Gastroesophageal sphincter (tissue), 4 donors: ENCODE results near the gene CASP10. TPM values are rescaled to one million over a fixed set of nuclear protein-coding genes. Genes with fewer than 3 reads are reported as not detected.
A peak's percentile ranks its signal among the peaks of the same experiment; 100 is the strongest.

Experiments
- ATAC-seq: fragments of 150-250 bp; one replicate; pipeline ENCODE4 v1.9.1; 2016; ENCODE audit warnings: mild to moderate bottlenecking, moderate library complexity
- H3K27ac ChIP-seq, 4 donors: fragments of 200-600 bp; sonication (generic) in 3 of 4; 1 replicate in 3 of 4; 2 replicates in 1 of 4; pipeline ENCODE4 v1.5.1; 2016 to 2019
- H3K27me3 ChIP-seq: fragments of 200-600 bp; sonication (generic); one replicate; pipeline ENCODE4 v1.5.1; 2019
- H3K36me3 ChIP-seq, 2 donors: fragments of 200-600 bp; sonication (generic); one replicate each; pipeline ENCODE4 v1.5.1; 2019; ENCODE audit warnings: control low read depth in 1 of 2
- H3K4me1 ChIP-seq, 3 donors: fragments of 200-600 bp; sonication (generic); 1 replicate in 2 of 3; 2 replicates in 1 of 3; pipeline ENCODE4 v1.5.1; 2016 to 2019; ENCODE audit warnings: control low read depth in 2 of 3
- H3K4me3 ChIP-seq, 2 donors: fragments of 200-600 bp; sonication (generic); one replicate each; pipeline ENCODE4 v1.5.1; 2019; ENCODE audit warnings: mild to moderate bottlenecking in 1 of 2, moderate library complexity in 1 of 2
- H3K9me3 ChIP-seq, 3 donors: fragments of 200-600 bp; sonication (generic); one replicate each; pipeline ENCODE4 v1.5.1; 2017 to 2019; ENCODE audit warnings: control low read depth in 2 of 3
- EP300 ChIP-seq: sonication (generic); formaldehyde crosslinking; IDR thresholded peaks from one replicate; pipeline ENCODE4 v1.6.1; 2017; ENCODE audit warnings: antibody characterized with exemption, mild to moderate bottlenecking
- POLR2A ChIP-seq, 2 donors: fragments of 450-650 bp; IDR thresholded peaks; one replicate each; pipeline ENCODE4 v1.6.1; 2017; ENCODE audit warnings: antibody characterized with exemption in 2 of 2, mild to moderate bottlenecking in 2 of 2, moderate library complexity in 1 of 2
- POLR2AphosphoS5 ChIP-seq: sonication (generic); formaldehyde crosslinking; IDR thresholded peaks from one replicate; pipeline ENCODE4 v1.6.1; 2017; ENCODE audit warnings: antibody characterized with exemption
- WGBS, 2 donors: methylation state at CpG; one replicate each; pipeline ENCODE4 v1.1.5; 2018; ENCODE audit warnings: low coverage in 1 of 2; 5-methylcytosine and 5-hydroxymethylcytosine counted together
- total RNA-seq, 4 donors: library from RNA; depleted of rRNA; stranded (reverse); fragments of >200 nt; gene quantifications; one replicate each; pipeline ENCODE4 v1.1.0, GENCODE V29; 2016
- TF ChIP-seq, protein P1 (sequence below), 4 experiments: fragments of 200-600 bp in 2 of 4; fragments of 450-650 bp in 2 of 4; sonication (generic) in 1 of 4; IDR thresholded peaks; one replicate each; pipeline ENCODE4 v1.5.1; 2017 to 2019; ENCODE audit warnings: antibody characterized with exemption in 4 of 4, mild to moderate bottlenecking in 2 of 4, moderate library complexity in 2 of 4

CASP10 gene
- total RNA-seq, 4 donors from 2014 or later = 2.6 to 7.5 (median 6.3) TPM

GRCh38 chr2:201156640-201157039 is 26.3 kb upstream of the CASP10 start:
- WGBS, 2 donors = 0 to 14% methylated on average over 1 of the region's 1 CpG
- TF ChIP-seq EP300 (no peak), POLR2AphosphoS5 (no peak), POLR2A (IDR thresholded peaks at IDR 0.05) (no peak)
- TF ChIP-seq, protein P1, sequence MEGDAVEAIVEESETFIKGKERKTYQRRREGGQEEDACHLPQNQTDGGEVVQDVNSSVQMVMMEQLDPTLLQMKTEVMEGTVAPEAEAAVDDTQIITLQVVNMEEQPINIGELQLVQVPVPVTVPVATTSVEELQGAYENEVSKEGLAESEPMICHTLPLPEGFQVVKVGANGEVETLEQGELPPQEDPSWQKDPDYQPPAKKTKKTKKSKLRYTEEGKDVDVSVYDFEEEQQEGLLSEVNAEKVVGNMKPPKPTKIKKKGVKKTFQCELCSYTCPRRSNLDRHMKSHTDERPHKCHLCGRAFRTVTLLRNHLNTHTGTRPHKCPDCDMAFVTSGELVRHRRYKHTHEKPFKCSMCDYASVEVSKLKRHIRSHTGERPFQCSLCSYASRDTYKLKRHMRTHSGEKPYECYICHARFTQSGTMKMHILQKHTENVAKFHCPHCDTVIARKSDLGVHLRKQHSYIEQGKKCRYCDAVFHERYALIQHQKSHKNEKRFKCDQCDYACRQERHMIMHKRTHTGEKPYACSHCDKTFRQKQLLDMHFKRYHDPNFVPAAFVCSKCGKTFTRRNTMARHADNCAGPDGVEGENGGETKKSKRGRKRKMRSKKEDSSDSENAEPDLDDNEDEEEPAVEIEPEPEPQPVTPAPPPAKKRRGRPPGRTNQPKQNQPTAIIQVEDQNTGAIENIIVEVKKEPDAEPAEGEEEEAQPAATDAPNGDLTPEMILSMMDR (IDR thresholded peaks at IDR 0.05) = no peak
- Histone ChIP-seq H3K4me3 (no peak overlapping the region), H3K27me3 (no peaks in the 10 kb centered on the region), H3K9me3 (no peaks in the 10 kb centered on the region), H3K36me3 (peaks cover 0 to 99% of the 10 kb centered on the region in 2 donors), H3K4me1 (peaks cover 0 to 39% (median 7%) of the 10 kb centered on the region in 3 donors), H3K27ac (peak overlapping the region in 1 of 4 donors; percentile 53)
- no peak for ATAC-seq

GRCh38 chr2:201157694-201158093 is 25.2 kb upstream of the CASP10 start:
- peak; percentile 32 for ATAC-seq
- H3K36me3 ChIP-seq = peaks cover 0 to 99% of the 10 kb centered on the region in 2 donors

DNA sequence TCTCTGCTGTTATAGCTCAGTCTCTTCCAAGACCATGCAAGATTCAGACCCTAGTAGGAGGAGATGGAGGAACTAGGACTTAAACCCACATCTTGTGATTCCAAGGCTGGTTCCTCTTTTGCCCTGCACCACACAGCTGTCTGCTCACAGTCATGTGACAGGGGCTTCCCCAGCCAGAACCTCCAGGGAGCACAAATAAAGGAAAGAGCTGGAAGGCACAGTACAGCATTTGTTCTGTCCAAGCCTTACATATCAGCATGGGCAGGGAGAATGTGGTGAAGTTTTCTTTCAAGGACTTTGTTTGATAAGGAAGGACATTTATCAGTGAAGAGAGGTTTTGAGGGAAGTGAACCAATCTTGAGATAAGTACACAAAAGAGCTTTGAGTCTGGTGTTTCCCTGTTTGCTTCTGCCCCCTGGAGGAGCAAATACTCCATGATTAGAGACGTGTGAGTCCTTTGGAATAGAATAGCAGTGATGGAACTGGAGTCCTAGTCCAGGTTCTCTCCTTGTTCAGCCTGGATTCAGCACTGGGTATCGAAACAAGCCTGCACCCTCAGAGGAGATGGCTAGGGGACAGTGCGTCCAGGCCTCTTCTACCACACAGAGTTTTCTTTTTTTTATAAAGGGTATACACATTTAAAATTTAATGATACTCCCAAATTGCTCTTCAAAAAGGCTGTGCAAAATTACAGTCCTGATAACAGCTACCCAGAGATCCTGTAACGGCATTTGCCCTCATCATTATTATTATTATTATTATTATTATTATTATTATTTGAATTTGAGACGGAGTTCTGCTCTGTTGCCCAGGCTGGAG is 24.6 kb upstream of the CASP10 start:
- no peaks in the 10 kb centered on the region for H3K27me3 ChIP-seq
- WGBS, 2 donors = 50 to 55% methylated on average over 4 to 5 of the region's 5 CpGs
- H3K4me3 ChIP-seq = no peak overlapping the region
- peak overlapping the region in 3 of 4 donors; percentile 30 to 65 (median 53) for H3K27ac ChIP-seq
- TF ChIP-seq POLR2AphosphoS5 (no peak), EP300 (no peak), POLR2A (IDR thresholded peaks at IDR 0.05) (no peak)
- TF ChIP-seq, protein P1 (IDR thresholded peaks at IDR 0.05) = peak; percentile 10 to 64 (median 59)
- ATAC-seq = peak; percentile 69
- H3K4me1 ChIP-seq = peaks cover 1 to 39% (median 7%) of the 10 kb centered on the region in 3 donors
- H3K9me3 ChIP-seq = no peaks in the 10 kb centered on the region
- H3K36me3 ChIP-seq = peaks cover 0 to 99% of the 10 kb centered on the region in 2 donors

More at GRCh38 chr2:201157694-201158093, 25.2 kb upstream of the CASP10 start:
- no peaks in the 10 kb centered on the region for H3K27me3 ChIP-seq
- no peak overlapping the region for H3K4me3 ChIP-seq
- WGBS, 2 donors = 48 to 81% methylated on average over 2 to 3 of the region's 4 CpGs
- TF ChIP-seq, protein P1 (IDR thresholded peaks at IDR 0.05) = no peak
- TF ChIP-seq POLR2AphosphoS5 = no peak
- H3K9me3 ChIP-seq = no peaks in the 10 kb centered on the region
- peaks cover 0 to 38% (median 7%) of the 10 kb centered on the region in 3 donors for H3K4me1 ChIP-seq
- peak overlapping the region in 3 of 4 donors; percentile 30 to 65 (median 53) for H3K27ac ChIP-seq

DNA sequence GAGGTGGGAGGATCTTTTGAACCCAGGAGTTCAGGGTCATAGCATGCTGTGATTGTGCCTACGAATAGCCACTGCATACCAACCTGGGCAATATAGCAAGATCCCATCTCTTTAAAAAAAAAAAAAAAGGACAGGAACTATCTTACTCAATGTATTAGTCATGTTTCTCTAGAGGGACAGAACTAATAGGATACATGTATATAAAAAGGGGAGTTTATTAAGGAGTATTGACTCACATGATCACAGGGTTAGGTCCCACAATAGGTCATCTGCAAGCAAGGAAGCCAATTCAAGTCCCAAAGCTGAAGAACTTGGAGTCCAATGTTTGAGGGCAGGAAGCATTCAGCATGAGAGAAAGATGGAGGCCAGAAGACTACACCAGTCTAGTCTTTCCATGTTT is 18.8 kb upstream of the CASP10 start:
- no CpG with 5 or more reads among the region's 1 CpG for WGBS, 2 donors
- no peak for ATAC-seq
- TF ChIP-seq POLR2A (IDR thresholded peaks at IDR 0.05) = no peak
- TF ChIP-seq, protein P1 (IDR thresholded peaks at IDR 0.05) = no peak
- no peak for TF ChIP-seq EP300
- TF ChIP-seq POLR2AphosphoS5 = no peak
- Histone ChIP-seq H3K9me3 (peaks cover 0 to 2% (median 0%) of the 10 kb centered on the region in 3 donors), H3K27me3 (no peaks in the 10 kb centered on the region), H3K4me3 (no peak overlapping the region), H3K4me1 (peaks cover 0 to 25% (median 4%) of the 10 kb centered on the region in 3 donors), H3K27ac (peak overlapping the region in 1 of 4 donors; percentile 38), H3K36me3 (peaks cover 3 to 89% of the 10 kb centered on the region in 2 donors)
